Activated CD8-positive, alpha-beta memory T cell treated with anti-CD3 and anti-CD28 coated beads for 24 hours (primary cell): ENCODE measurements around the gene BHLHA9.
"Not testable (repeated sequence)": the region's sequence is repeated elsewhere in the genome, so short reads cannot be mapped to it uniquely, and the experiment has no call there.

Experiments used
- DNase-seq: peaks from one replicate; pipeline ENCODE4 v3.0.0-alpha.2; 2020

BHLHA9 gene

GRCh38 chr17:1302761-1303160 lies 32.5 kb downstream of the BHLHA9 start:
- DNase-seq: no peak

GRCh38 chr17:1304522-1304921 lies 34.3 kb downstream of the BHLHA9 start:
- DNase-seq: no peak

GRCh38 chr17:1304962-1305563 lies 34.8 kb downstream of the BHLHA9 start:
- DNase-seq: no peak

- not testable (repeated sequence) for DNase-seq
Measured at GRCh38 chr17:1307829-1308228, 37.6 kb downstream of the BHLHA9 start.

GRCh38 chr17:1312261-1312870 lies 42.1 kb downstream of the BHLHA9 start:
- DNase-seq: no peak

- no peak for DNase-seq
Measured at GRCh38 chr17:1313270-1314005, 43.2 kb downstream of the BHLHA9 start.

- no peak for DNase-seq
Measured at GRCh38 chr17:1315409-1315808, 45.2 kb downstream of the BHLHA9 start.

- no peak for DNase-seq
Measured at GRCh38 chr17:1315891-1316403, 45.7 kb downstream of the BHLHA9 start.
